HepG2 (cell line): Measurements from ENCODE around the gene CARMIL3. TPM values are rescaled to one million over a fixed set of nuclear protein-coding genes. Genes with fewer than 3 reads are reported as not detected.
A peak's percentile ranks its signal among the peaks of the same experiment; 100 is the strongest.

Experiments used
- ETV5 ChIP-seq: IDR thresholded peaks from 2 replicates; pipeline ENCODE4 v1.6.1; 2018; ENCODE audit warnings: missing biosample characterization, missing genetic modification reagents, inconsistent platforms, borderline replicate concordance
- HCFC1 ChIP-seq: fragments of 150-350 bp; IDR thresholded peaks from 2 replicates; pipeline ENCODE4 v1.6.1; 2014; ENCODE audit warnings: low read depth, low read length
- HHEX ChIP-seq: IDR thresholded peaks from 2 replicates; pipeline ENCODE4 v1.6.1; 2016; ENCODE audit warnings: control low read depth
- HNRNPH1 ChIP-seq: fragments of 200-400 bp; formaldehyde crosslinking; optimal IDR thresholded peaks from 2 replicates; pipeline ENCODE3; 2017; ENCODE audit warnings: mild to moderate bottlenecking, low read depth, low read length
- HOXA5 ChIP-seq: sonication (generic); formaldehyde crosslinking; IDR thresholded peaks from 2 replicates; pipeline ENCODE4 v1.4.0; 2020; ENCODE audit warnings: missing genetic modification reagents
- JUND ChIP-seq: sonication (generic); formaldehyde crosslinking; IDR thresholded peaks from 2 replicates; pipeline ENCODE4 v1.8.0; 2022; ENCODE audit warnings: mild to moderate bottlenecking, missing genetic modification reagents
- MAX ChIP-seq: IDR thresholded peaks from 2 replicates; pipeline ENCODE4 v1.6.1; 2012; ENCODE audit warnings: inconsistent platforms
- MBNL3 ChIP-seq: fragments of 250-450 bp; sonication (Bioruptor Pico); conservative IDR thresholded peaks from 2 replicates; pipeline ENCODE4 v1.8.0; 2022; ENCODE audit warnings: mild to moderate bottlenecking, inconsistent platforms
- NFE2L2 ChIP-seq: fragments of 150-350 bp; IDR thresholded peaks from 2 replicates; pipeline ENCODE4 v1.6.1; 2014; ENCODE audit warnings: low read length
- PHF21A ChIP-seq: sonication (generic); formaldehyde crosslinking; IDR thresholded peaks from 2 replicates; pipeline ENCODE4 v1.5.0; 2020; ENCODE audit warnings: mild to moderate bottlenecking, missing genetic modification reagents
- PLSCR1 ChIP-seq: sonication (generic); formaldehyde crosslinking; IDR thresholded peaks from 2 replicates; pipeline ENCODE4 v1.5.0; 2020; ENCODE audit warnings: missing genetic modification reagents, mild to moderate bottlenecking, borderline replicate concordance
- RBM39 ChIP-seq: fragments of 200-400 bp; formaldehyde crosslinking; IDR thresholded peaks from one replicate; pipeline ENCODE4 v1.6.1; 2018; ENCODE audit warnings: antibody characterized with exemption, mild to moderate bottlenecking, low read depth, low read length; ENCODE audit not compliant: poor library complexity, severe bottlenecking
- REXO4 ChIP-seq: sonication (generic); formaldehyde crosslinking; IDR thresholded peaks from 2 replicates; pipeline ENCODE4 v1.8.0; 2022; ENCODE audit warnings: missing genetic modification reagents, mild to moderate bottlenecking, borderline replicate concordance
- SIX4 ChIP-seq: sonication (generic); formaldehyde crosslinking; IDR thresholded peaks from 2 replicates; pipeline ENCODE4 v1.4.0; 2020; ENCODE audit warnings: missing genetic modification reagents
- ZNF205 ChIP-seq: IDR thresholded peaks from 2 replicates; pipeline ENCODE4 v1.6.1; 2018; ENCODE audit warnings: missing biosample characterization, missing genetic modification reagents
- ZNF343 ChIP-seq: sonication (generic); formaldehyde crosslinking; IDR thresholded peaks from 2 replicates; pipeline ENCODE4 v1.4.0; 2020; ENCODE audit warnings: mild to moderate bottlenecking, missing genetic modification reagents
- ZNF83 ChIP-seq: sonication (generic); formaldehyde crosslinking; IDR thresholded peaks from 2 replicates; pipeline ENCODE4 v1.4.0; 2020; ENCODE audit warnings: missing genetic modification reagents, mild to moderate bottlenecking, borderline replicate concordance
- ZSCAN25 ChIP-seq: sonication (generic); formaldehyde crosslinking; IDR thresholded peaks from 2 replicates; pipeline ENCODE4 v1.8.0; 2022; ENCODE audit warnings: mild to moderate bottlenecking, missing genetic modification reagents
- ZSCAN31 ChIP-seq: sonication (generic); formaldehyde crosslinking; IDR thresholded peaks from 2 replicates; pipeline ENCODE4 v1.5.0; 2020; ENCODE audit warnings: low read depth, mild to moderate bottlenecking, missing genetic modification reagents
- polyA plus RNA-seq, 8 experiments: library from polyadenylated mRNA; depleted of rRNA in 3 of 8; stranded (reverse) in 7 of 8; unstranded in 1 of 8; fragments of >200 nt; fragmentation: Illumina TruSeq in 4 of 8; extraction: Trizol in 4 of 8; gene quantifications; 2 replicates each; pipeline versions ENCODE4 v1.2.1 to v1.2.3, GENCODE V29; 2011 to 2016; ENCODE audit warnings: low read depth in 4 of 8, missing spikeins in 1 of 8, mixed read lengths in 1 of 8; ENCODE audit not compliant: insufficient read depth in 1 of 8
- total RNA-seq, 5 experiments: library from RNA; depleted of rRNA; stranded (reverse); fragments of >200 nt; fragmentation: Illumina TruSeq; extraction: Trizol; gene quantifications; 2 replicates each; pipeline ENCODE4 v1.2.3, GENCODE V29; 2016; ENCODE audit warnings: low read depth in 1 of 5
- TF ChIP-seq, protein P1 (sequence below): sonication (generic); formaldehyde crosslinking; IDR thresholded peaks from 2 replicates; pipeline ENCODE4 v1.4.0; 2020; ENCODE audit warnings: missing genetic modification reagents
- TF ChIP-seq, protein P2 (sequence below): sonication (generic); formaldehyde crosslinking; conservative IDR thresholded peaks from 2 replicates; pipeline ENCODE4 v1.8.1; 2023; ENCODE audit warnings: missing genetic modification reagents
- TF ChIP-seq, protein P3 (sequence below): sonication (generic); formaldehyde crosslinking; IDR thresholded peaks from 2 replicates; pipeline ENCODE4 v1.8.1; 2023; ENCODE audit warnings: missing genetic modification reagents, mild to moderate bottlenecking, borderline replicate concordance
- TF ChIP-seq, protein P4 (sequence below): sonication (generic); formaldehyde crosslinking; IDR thresholded peaks from 2 replicates; pipeline ENCODE4 v1.5.0; 2020; ENCODE audit warnings: mild to moderate bottlenecking, missing genetic modification reagents

Gene CARMIL3
- total and polyA plus RNA-seq, 2 of the 13 experiments (the other 11 are each of a cell fraction or from before 2014, with no cell fraction given), result 0.27 to 0.55 TPM

- peak; percentile 100 for TF ChIP-seq RBM39
- TF ChIP-seq HHEX (CRISPR knock-in tag), result no peak; the same call in 1 of the 2 replicates
- peak; percentile 93; the same call in 1 of the 2 replicates for TF ChIP-seq ZNF83 (CRISPR knock-in tag)
- no peak for TF ChIP-seq HCFC1
- no peak for TF ChIP-seq PHF21A (CRISPR knock-in tag)
- TF ChIP-seq ZSCAN31 (CRISPR knock-in tag), result peak; percentile 79; the same call in 1 of the 2 replicates
- TF ChIP-seq HOXA5 (CRISPR knock-in tag), result peak; percentile 99
- TF ChIP-seq NFE2L2, result no peak
- 0 out of 2 replicates have a peak, but pooled peaks have one; percentile 58 for TF ChIP-seq SIX4 (CRISPR knock-in tag)
- TF ChIP-seq PLSCR1, result no peak
- no peak for TF ChIP-seq HNRNPH1
- TF ChIP-seq, protein P1, sequence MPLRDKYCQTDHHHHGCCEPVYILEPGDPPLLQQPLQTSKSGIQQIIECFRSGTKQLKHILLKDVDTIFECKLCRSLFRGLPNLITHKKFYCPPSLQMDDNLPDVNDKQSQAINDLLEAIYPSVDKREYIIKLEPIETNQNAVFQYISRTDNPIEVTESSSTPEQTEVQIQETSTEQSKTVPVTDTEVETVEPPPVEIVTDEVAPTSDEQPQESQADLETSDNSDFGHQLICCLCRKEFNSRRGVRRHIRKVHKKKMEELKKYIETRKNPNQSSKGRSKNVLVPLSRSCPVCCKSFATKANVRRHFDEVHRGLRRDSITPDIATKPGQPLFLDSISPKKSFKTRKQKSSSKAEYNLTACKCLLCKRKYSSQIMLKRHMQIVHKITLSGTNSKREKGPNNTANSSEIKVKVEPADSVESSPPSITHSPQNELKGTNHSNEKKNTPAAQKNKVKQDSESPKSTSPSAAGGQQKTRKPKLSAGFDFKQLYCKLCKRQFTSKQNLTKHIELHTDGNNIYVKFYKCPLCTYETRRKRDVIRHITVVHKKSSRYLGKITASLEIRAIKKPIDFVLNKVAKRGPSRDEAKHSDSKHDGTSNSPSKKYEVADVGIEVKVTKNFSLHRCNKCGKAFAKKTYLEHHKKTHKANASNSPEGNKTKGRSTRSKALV (CRISPR knock-in tag), result peak; percentile 82; the same call in 1 of the 2 replicates
- TF ChIP-seq MBNL3 (CRISPR knock-in tag), result no peak
- TF ChIP-seq, protein P2, sequence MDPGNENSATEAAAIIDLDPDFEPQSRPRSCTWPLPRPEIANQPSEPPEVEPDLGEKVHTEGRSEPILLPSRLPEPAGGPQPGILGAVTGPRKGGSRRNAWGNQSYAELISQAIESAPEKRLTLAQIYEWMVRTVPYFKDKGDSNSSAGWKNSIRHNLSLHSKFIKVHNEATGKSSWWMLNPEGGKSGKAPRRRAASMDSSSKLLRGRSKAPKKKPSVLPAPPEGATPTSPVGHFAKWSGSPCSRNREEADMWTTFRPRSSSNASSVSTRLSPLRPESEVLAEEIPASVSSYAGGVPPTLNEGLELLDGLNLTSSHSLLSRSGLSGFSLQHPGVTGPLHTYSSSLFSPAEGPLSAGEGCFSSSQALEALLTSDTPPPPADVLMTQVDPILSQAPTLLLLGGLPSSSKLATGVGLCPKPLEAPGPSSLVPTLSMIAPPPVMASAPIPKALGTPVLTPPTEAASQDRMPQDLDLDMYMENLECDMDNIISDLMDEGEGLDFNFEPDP (CRISPR knock-in tag), result no peak
- TF ChIP-seq, protein P3, sequence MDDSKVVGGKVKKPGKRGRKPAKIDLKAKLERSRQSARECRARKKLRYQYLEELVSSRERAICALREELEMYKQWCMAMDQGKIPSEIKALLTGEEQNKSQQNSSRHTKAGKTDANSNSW (CRISPR knock-in tag), result no peak; the same call in none of the 2 replicates
- TF ChIP-seq, protein P4, sequence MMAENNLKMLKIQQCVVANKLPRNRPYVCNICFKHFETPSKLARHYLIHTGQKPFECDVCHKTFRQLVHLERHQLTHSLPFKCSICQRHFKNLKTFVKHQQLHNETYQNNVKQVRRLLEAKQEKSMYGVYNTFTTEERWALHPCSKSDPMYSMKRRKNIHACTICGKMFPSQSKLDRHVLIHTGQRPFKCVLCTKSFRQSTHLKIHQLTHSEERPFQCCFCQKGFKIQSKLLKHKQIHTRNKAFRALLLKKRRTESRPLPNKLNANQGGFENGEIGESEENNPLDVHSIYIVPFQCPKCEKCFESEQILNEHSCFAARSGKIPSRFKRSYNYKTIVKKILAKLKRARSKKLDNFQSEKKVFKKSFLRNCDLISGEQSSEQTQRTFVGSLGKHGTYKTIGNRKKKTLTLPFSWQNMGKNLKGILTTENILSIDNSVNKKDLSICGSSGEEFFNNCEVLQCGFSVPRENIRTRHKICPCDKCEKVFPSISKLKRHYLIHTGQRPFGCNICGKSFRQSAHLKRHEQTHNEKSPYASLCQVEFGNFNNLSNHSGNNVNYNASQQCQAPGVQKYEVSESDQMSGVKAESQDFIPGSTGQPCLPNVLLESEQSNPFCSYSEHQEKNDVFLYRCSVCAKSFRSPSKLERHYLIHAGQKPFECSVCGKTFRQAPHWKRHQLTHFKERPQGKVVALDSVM (CRISPR knock-in tag), result no peak
- no peak for TF ChIP-seq REXO4 (CRISPR knock-in tag)
- TF ChIP-seq ETV5 (CRISPR knock-in tag), result peak; percentile 69
- peak; percentile 99 for TF ChIP-seq ZNF343 (CRISPR knock-in tag)
- TF ChIP-seq ZSCAN25 (CRISPR knock-in tag), result peak; percentile 92
- no peak for TF ChIP-seq MAX
- peak; percentile 96 for TF ChIP-seq ZNF205
- TF ChIP-seq JUND, result no peak
Observed at GRCh38 chr14:24093901-24094840, 42.4 kb downstream of the CARMIL3 start, which contains the start of gene PCK2 (continued).
